ENCODE results near the gene CTNNAL1. TPM values are rescaled to one million over a fixed set of nuclear protein-coding genes. Genes with fewer than 3 reads are reported as not detected.

Gene CTNNAL1
- total and polyA plus RNA-seq, 9 of the 15 experiments (the other 6 are each of a cell fraction or from before 2014, with no cell fraction given), result 23.2 to 78.0 (median 46.7) TPM

DNA sequence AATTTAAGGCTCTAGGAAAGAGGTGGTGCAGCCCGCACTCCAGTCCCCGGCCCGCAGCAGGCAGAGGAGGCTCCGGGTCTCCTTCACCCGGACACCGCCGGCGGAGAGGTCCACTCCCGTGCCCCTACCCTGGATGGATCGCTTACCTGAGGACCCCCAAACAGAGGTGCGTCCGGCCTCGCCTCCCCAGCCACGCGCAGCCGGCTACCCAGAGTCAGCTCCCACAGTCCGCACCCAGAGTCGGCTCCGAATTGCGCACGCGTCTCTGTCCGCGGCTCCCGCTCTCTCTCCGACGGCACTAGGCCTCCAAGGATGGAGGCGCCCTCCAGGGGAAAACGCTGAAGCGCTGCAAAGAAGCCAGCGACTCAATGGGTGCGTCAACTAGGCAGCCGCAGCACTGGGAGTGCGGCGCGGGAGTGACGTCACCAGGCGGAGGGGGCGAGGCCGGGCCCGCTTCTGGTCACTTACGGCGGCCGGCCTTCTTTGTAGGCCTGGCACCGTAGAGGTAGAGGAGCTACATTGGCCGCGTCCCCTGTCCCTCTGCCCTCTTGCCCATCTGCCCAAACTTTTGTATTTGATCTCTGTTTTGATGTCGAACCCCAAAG, 79.5 kb downstream of the CTNNAL1 start, which contains the start of gene ELP1 (continued):
- TF ChIP-seq, protein P1, sequence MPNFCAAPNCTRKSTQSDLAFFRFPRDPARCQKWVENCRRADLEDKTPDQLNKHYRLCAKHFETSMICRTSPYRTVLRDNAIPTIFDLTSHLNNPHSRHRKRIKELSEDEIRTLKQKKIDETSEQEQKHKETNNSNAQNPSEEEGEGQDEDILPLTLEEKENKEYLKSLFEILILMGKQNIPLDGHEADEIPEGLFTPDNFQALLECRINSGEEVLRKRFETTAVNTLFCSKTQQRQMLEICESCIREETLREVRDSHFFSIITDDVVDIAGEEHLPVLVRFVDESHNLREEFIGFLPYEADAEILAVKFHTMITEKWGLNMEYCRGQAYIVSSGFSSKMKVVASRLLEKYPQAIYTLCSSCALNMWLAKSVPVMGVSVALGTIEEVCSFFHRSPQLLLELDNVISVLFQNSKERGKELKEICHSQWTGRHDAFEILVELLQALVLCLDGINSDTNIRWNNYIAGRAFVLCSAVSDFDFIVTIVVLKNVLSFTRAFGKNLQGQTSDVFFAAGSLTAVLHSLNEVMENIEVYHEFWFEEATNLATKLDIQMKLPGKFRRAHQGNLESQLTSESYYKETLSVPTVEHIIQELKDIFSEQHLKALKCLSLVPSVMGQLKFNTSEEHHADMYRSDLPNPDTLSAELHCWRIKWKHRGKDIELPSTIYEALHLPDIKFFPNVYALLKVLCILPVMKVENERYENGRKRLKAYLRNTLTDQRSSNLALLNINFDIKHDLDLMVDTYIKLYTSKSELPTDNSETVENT (CRISPR knock-in tag; IDR thresholded peaks at IDR 0.05), result no peak
- peak; percentile 84 to 85 for TF ChIP-seq FOXK2 (conservative IDR thresholded peaks at IDR 0.05 in 1 of 2, IDR thresholded peaks at IDR 0.05 in 1 of 2; ENCODE audit: low read depth in 2 of 2)
- peak; percentile 33; the same call in 1 of the 2 replicates for TF ChIP-seq ZNF384 (IDR thresholded peaks at IDR 0.05; ENCODE audit: low read depth, low read length)
- TF ChIP-seq, protein P2, sequence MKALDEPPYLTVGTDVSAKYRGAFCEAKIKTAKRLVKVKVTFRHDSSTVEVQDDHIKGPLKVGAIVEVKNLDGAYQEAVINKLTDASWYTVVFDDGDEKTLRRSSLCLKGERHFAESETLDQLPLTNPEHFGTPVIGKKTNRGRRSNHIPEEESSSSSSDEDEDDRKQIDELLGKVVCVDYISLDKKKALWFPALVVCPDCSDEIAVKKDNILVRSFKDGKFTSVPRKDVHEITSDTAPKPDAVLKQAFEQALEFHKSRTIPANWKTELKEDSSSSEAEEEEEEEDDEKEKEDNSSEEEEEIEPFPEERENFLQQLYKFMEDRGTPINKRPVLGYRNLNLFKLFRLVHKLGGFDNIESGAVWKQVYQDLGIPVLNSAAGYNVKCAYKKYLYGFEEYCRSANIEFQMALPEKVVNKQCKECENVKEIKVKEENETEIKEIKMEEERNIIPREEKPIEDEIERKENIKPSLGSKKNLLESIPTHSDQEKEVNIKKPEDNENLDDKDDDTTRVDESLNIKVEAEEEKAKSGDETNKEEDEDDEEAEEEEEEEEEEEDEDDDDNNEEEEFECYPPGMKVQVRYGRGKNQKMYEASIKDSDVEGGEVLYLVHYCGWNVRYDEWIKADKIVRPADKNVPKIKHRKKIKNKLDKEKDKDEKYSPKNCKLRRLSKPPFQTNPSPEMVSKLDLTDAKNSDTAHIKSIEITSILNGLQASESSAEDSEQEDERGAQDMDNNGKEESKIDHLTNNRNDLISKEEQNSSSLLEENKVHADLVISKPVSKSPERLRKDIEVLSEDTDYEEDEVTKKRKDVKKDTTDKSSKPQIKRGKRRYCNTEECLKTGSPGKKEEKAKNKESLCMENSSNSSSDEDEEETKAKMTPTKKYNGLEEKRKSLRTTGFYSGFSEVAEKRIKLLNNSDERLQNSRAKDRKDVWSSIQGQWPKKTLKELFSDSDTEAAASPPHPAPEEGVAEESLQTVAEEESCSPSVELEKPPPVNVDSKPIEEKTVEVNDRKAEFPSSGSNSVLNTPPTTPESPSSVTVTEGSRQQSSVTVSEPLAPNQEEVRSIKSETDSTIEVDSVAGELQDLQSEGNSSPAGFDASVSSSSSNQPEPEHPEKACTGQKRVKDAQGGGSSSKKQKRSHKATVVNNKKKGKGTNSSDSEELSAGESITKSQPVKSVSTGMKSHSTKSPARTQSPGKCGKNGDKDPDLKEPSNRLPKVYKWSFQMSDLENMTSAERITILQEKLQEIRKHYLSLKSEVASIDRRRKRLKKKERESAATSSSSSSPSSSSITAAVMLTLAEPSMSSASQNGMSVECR (CRISPR knock-in tag; IDR thresholded peaks at IDR 0.05), result peak; percentile 63
- no peak for TF ChIP-seq STAG1 (CRISPR knock-in tag; IDR thresholded peaks at IDR 0.05; ENCODE audit: borderline replicate concordance)
- TF ChIP-seq RFX7 (CRISPR knock-in tag; IDR thresholded peaks at IDR 0.05), result no peak
- peak; percentile 75 for TF ChIP-seq JUN (IDR thresholded peaks at IDR 0.05; ENCODE audit: borderline replicate concordance, low read depth, low read length)
- TF ChIP-seq JUN (CRISPR knock-in tag; IDR thresholded peaks at IDR 0.05; ENCODE audit: borderline replicate concordance), result 0 out of 2 replicates have a peak, but pooled peaks have one; percentile 56
- TF ChIP-seq GTF2A2 (tag; IDR thresholded peaks at IDR 0.05), result no peak
- TF ChIP-seq SUPT5H (IDR thresholded peaks at IDR 0.05), result peak; percentile 78
- TF ChIP-seq FOXP1 (CRISPR knock-in tag; IDR thresholded peaks at IDR 0.05), result peak; percentile 65; the same call in 1 of the 2 replicates
- TF ChIP-seq ZBED1 (IDR thresholded peaks at IDR 0.05), result no peak; the same call in none of the 2 replicates
- TF ChIP-seq ZZZ3 (IDR thresholded peaks at IDR 0.05), result peak; percentile 66; the same call in 1 of the 2 replicates
- no peak for TF ChIP-seq ZFPM2 (CRISPR knock-in tag; IDR thresholded peaks at IDR 0.05)
- TF ChIP-seq, protein P3, sequence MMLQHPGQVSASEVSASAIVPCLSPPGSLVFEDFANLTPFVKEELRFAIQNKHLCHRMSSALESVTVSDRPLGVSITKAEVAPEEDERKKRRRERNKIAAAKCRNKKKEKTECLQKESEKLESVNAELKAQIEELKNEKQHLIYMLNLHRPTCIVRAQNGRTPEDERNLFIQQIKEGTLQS (IDR thresholded peaks at IDR 0.05), result peak; percentile 99
- TF ChIP-seq, protein P3 (CRISPR knock-in tag; conservative IDR thresholded peaks at IDR 0.05), result no peak
- peak; percentile 83 for TF ChIP-seq POLR2A (conservative IDR thresholded peaks at IDR 0.05)
- TF ChIP-seq, protein P4, sequence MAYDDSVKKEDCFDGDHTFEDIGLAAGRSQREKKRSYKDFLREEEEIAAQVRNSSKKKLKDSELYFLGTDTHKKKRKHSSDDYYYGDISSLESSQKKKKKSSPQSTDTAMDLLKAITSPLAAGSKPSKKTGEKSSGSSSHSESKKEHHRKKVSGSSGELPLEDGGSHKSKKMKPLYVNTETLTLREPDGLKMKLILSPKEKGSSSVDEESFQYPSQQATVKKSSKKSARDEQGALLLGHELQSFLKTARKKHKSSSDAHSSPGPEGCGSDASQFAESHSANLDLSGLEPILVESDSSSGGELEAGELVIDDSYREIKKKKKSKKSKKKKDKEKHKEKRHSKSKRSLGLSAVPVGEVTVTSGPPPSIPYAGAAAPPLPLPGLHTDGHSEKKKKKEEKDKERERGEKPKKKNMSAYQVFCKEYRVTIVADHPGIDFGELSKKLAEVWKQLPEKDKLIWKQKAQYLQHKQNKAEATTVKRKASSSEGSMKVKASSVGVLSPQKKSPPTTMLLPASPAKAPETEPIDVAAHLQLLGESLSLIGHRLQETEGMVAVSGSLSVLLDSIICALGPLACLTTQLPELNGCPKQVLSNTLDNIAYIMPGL (CRISPR knock-in tag; IDR thresholded peaks at IDR 0.05), result 0 out of 2 replicates have a peak, but pooled peaks have one; percentile 67
- no peak for TF ChIP-seq SRSF9 (IDR thresholded peaks at IDR 0.05; ENCODE audit: borderline replicate concordance, low read depth, low read length)
- TF ChIP-seq ELF4 (CRISPR knock-in tag; IDR thresholded peaks at IDR 0.05), result no peak
- TF ChIP-seq ESRRB (CRISPR knock-in tag; IDR thresholded peaks at IDR 0.05; ENCODE audit: borderline replicate concordance), result no peak
